ACHN (cell line): Measurements from ENCODE around the gene SFRP2.

ENCODE experiments used
- DNase-seq: peaks from one replicate; pipeline ENCODE4 v3.0.0-alpha.2; 2015
- in situ Hi-C: cut with HindIII; loops from 2 replicates; pipeline ENCODE4 v1.10.0; 2017; ENCODE audit warnings: low sequenced_read_pairs, low pct_ligation_motif_present, low pct_unique_long_range_greater_than_20kb

The SFRP2 gene

DNA sequence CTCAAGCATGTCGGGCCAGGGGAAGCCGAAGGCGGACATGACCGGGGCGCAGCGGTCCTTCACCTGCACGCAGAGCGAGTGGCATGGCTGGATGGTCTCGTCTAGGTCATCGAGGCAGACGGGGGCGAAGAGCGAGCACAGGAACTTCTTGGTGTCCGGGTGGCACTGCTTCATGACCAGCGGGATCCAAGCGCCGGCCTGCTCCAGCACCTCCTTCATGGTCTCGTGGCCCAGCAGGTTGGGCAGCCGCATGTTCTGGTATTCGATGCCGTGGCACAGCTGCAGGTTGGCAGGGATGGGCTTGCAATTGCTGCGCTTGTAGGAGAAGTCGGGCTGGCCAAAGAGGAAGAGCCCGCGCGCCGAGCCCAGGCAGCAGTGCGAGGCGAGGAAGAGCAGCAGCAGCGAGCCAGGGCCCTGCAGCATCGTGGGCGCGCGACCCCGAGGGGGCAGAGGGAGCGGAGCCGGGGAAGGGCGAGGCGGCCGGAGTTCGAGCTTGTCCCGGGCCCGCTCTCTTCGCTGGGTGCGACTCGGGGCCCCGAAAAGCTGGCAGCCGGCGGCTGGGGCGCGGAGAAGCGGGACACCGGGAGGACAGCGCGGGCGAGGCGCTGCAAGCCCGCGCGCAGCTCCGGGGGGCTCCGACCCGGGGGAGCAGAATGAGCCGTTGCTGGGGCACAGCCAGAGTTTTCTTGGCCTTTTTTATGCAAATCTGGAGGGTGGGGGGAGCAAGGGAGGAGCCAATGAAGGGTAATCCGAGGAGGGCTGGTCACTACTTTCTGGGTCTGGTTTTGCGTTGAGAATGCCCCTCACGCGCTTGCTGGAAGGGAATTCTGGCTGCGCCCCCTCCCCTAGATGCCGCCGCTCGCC, at the start of gene SFRP2:
Gene SFRP2, minus strand, starts transcription at position 671 of the 864 bp plus-strand sequence. Its CDS starts 248 bp downstream, at position 423.
- in situ Hi-C loops = no loop called here
- DNase-seq = no peak

DNA sequence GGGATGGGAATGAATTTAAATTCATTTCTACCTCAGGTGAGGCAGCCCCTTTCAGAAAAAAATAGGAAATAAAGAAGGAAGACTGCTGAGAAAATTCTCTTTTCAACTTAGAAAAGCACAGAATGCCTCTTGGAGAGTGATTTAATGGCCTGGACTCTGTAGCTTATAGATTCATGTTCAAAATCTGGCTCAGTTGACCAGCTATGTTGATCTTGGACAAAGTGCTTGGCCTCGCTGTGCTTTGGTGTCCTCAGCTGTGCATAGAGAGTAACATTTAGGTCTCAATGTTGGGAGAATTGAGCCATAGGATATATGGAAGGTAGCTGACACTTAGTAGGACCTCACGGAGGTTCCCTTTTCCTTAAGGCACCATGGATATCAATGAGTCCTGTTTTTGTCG, 49.7 kb upstream of the SFRP2 start:
- in situ Hi-C loops = no loop called here

DNA sequence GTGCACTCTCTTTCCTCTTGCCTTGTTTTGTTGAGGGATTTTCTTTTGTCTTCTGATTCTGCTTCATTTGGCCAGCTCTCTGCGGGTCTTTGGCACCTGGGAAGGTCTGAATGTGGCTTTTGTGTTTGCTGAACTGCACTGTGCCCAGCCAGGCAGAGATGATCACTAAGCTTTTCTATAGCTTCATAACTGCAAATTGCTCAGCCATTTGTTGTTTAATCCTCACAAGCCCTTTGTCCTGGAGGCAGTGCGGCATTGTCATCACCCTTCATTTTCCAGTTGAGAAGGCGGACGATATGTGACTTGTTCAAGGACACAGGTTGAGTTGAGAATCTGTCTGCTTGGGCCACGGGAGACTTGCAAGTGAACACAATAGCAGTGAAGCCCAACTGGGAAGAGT, 46.0 kb upstream of the SFRP2 start:
- DNase-seq = no peak
- in situ Hi-C loops = no loop called here

More for the DNA sequence above, 49.7 kb upstream of the SFRP2 start:
- DNase-seq = no peak

GRCh38 chr4:153832720-153833287, 43.9 kb upstream of the SFRP2 start:
- no peak for DNase-seq
- in situ Hi-C loops = no loop called here

GRCh38 chr4:153832054-153832453, 43.2 kb upstream of the SFRP2 start:
- no peak for DNase-seq
- in situ Hi-C loops = no loop called here

- DNase-seq = no peak
- in situ Hi-C loops = no loop called here
Measured at GRCh38 chr4:153831245-153831644, 42.4 kb upstream of the SFRP2 start.

- DNase-seq = no peak
- in situ Hi-C loops = no loop called here
Measured at GRCh38 chr4:153825691-153826090, 36.8 kb upstream of the SFRP2 start.

GRCh38 chr4:153825126-153825525, 36.2 kb upstream of the SFRP2 start:
- in situ Hi-C loops = no loop called here
- DNase-seq = no peak

DNA sequence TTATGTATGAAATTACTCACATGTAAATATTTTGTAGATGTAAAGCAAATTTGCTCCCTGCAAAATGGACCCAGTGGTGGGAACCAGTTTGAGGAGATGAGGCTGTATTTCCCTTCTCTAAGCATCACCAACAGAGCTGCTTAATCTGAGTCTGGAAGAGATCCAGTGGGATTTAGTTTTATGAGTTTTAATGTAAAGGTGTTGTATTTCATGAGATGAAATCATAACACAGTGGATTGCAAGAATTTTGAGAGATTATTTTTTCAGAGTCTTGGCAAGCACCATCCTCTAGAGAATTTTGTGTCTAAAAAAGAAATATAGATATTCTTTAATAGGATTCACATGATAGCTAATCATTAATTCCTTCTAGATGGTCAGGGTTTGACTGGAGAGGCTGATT, 35.6 kb upstream of the SFRP2 start:
- in situ Hi-C loops = no loop called here
- DNase-seq = no peak

DNA sequence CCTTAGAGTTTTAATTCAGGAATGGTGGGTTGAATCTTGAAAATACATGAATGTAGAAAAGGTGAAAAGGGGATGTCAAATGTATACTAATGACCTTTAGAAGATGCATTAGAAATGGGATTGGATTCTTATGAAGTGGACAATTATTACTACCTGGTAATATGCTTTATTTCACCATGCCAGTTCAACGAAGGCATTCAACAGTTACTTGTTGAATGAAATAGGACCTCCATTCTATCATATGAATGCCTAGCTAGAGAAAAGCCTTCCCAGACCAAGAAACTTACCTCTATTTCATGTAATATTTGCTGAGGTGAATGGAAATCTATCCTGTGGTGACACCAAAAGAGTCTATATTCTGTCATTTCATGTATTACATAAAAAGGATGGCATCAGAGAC, 34.6 kb upstream of the SFRP2 start:
- DNase-seq = no peak
- in situ Hi-C loops = no loop called here

DNA sequence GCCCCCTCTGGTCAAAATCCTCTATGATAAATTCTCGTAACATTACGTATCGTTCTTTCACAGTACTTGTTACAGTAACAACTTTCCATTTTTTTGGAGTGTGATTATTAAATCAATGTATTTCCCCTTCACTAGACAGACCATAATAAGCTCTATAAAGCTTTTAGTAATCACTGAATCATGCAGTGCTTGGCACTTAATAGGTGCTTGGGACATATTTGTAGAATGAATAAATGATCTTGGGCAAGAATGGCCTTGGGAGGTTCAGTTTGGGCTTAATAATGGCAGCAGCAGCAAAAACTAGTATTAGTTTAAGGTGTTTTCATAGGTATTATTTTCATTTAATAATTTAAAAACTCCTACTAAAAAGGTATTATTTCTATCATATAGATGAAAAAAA, 33.4 kb upstream of the SFRP2 start:
- in situ Hi-C loops = no loop called here
- no peak for DNase-seq

DNA sequence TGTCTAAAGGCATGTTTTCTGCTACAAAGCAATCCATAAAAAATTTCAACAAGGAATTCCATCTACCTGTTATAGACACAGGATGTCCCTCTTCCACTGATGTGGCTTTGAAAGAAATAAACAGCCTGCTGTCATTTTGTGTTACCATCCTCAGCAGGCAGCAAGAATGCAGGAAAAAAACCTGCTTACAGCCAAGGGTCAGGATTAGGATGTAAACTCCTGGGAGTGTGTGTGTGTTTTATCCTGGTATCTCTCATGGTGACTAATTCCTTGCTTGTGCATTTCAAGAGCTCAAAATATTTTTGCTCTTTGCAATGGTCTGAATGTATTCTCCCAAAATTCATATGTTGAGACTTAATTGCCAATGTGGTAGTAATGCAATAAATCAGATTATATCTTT, 28.6 kb upstream of the SFRP2 start:
- in situ Hi-C loops = no loop called here
- no peak for DNase-seq

GRCh38 chr4:153816542-153816941, 27.7 kb upstream of the SFRP2 start:
- in situ Hi-C loops = no loop called here
- DNase-seq = no peak

GRCh38 chr4:153814789-153815188, 25.9 kb upstream of the SFRP2 start:
- in situ Hi-C loops = no loop called here
- no peak for DNase-seq

DNA sequence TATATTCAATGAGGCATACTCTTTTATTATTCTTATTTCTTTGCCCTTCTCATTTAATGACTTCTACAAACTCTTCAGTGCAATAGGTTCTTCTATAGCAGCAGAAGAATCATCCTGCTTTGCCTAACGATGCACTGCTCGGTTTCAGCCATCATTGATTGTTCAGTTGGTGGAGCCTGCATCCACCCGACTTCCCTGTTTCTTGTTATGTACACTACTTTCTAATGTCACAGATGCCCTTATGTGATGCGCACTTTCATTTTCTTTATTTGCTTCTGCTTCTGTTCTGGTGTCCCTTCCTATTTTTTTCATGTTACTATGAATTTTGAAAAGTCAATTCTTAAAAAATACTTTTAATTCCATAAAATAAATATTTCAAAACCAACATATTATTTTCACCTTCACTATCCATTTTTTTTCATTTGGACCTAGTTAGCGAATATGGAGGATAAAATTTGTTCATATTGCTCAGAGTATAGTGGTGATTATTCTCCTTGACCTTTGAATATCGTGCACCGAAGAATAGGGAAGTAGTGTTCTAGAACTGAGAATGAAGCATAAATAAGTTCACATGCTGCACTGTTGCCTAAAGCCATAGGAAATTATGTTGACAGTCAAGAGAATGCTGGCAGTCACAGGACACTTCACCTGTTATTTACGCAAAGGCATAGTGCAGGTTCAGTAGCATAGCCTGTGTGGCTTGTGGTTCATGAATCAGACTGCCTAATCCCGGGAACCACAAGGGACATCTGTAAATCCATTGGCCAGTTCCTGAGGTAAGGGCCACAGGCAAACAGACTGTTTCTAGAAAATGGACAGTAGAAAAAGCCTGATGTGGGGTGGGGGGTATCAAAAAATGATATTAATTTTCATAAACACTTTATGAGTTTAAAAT, 21.3 kb upstream of the SFRP2 start:
- DNase-seq = no peak
- in situ Hi-C loops = no loop called here

- in situ Hi-C loops = no loop called here
- no peak for DNase-seq
Measured at GRCh38 chr4:153809307-153809706, 20.4 kb upstream of the SFRP2 start.

GRCh38 chr4:153808175-153808574, 19.3 kb upstream of the SFRP2 start:
- in situ Hi-C loops = no loop called here
- no peak for DNase-seq

DNA sequence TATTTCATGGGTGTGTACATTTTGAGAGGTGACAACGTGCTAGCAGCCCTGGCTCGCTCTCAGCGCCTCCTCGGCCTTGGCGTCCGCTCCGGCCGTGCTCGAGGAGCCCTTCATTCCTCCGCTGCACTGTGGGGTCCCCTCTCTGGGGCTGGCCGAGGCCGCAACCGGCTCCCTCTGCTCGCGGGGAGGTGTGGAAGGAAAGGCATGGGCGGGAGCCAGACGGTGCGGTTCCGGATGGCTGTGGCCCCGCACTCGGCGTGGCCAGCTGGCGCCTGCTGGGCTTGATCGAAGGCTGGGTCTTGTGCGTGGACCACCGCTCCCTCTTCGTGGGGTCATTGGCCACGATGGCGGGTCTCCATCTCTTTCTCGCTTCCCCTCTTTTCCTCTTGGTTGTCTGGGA, 17.2 kb upstream of the SFRP2 start:
- in situ Hi-C loops = no loop called here

DNA sequence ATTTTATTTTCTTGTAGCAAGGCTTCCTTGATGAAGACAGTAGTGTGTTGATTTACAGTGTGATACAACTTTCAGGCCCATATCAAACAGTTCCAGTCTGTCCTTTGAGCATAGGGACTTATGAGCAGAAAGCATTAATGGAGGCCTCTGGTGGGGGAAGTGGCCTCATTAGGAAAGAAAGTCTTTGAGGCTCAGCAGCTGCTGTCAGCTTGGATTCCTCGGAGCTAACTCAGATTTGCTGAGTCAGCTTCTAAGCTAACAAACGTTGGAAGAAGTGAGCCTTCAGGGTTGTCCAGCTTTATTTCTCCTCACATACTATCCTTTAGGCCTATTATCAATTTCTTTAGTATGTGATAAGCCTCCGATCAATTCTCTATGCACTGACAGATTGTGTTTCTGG, 15.8 kb upstream of the SFRP2 start:
- no peak for DNase-seq

More for the DNA sequence above, 17.2 kb upstream of the SFRP2 start:
- DNase-seq = no peak

More for the DNA sequence above, 15.8 kb upstream of the SFRP2 start:
- in situ Hi-C loops = no loop called here
